OCI-LY7 (cell line): ENCODE measurements around the gene FBXL16. TPM values are rescaled to one million over a fixed set of nuclear protein-coding genes. Genes with fewer than 3 reads are reported as not detected.
"Not testable (repeated sequence)": the region's sequence is repeated elsewhere in the genome, so short reads cannot be mapped to it uniquely, and the experiment has no call there.

Source experiments
- BruUV-seq: library from RNA; stranded (reverse); fragments of 400-500 nt; replicated peaks from 2 replicates; lab custom pipeline; 2021; lab: Mats Ljungman, UMichigan
- CTCF ChIA-PET: fragments of 300-600 bp; sonication (Branson Sonifier 250); formaldehyde crosslinking; loops from one replicate; lab custom pipeline; 2022; ENCODE audit warnings: antibody characterized with exemption; ENCODE audit not compliant: unreplicated experiment; lab: Charles Lee
- POLR2A ChIA-PET: fragments of 300-600 bp; sonication (Branson Sonifier 250); formaldehyde crosslinking; loops from one replicate; lab custom pipeline; 2022; ENCODE audit warnings: antibody characterized with exemption; lab: Charles Lee
- DNase-seq: peaks from one replicate; pipeline ENCODE4 v3.0.0-alpha.2; 2015; ENCODE audit warnings: low spot score
- H2AFZ ChIP-seq: fragments of 200-600 bp; sonication (generic), shearing (Covaris generic); 2 replicates; pipeline ENCODE4 v1.6.1; 2014; ENCODE audit warnings: mild to moderate bottlenecking, antibody characterized with exemption, low read length, moderate library complexity
- H3K27ac ChIP-seq: fragments of 200-600 bp; sonication (generic); 2 replicates; pipeline ENCODE4 v1.5.1; 2014; ENCODE audit warnings: mixed run types, low read depth, mild to moderate bottlenecking, moderate library complexity, low read length, inconsistent platforms; ENCODE audit not compliant: poor library complexity, severe bottlenecking
- H3K36me3 ChIP-seq: fragments of 200-600 bp; sonication (generic); 2 replicates; pipeline ENCODE4 v1.6.1; 2014; ENCODE audit warnings: mild to moderate bottlenecking, antibody characterized with exemption, low read length, moderate library complexity, mixed read lengths; ENCODE audit not compliant: insufficient read depth
- H3K4me1 ChIP-seq: fragments of 200-600 bp; sonication (generic); 2 replicates; pipeline ENCODE4 v1.5.1; 2014; ENCODE audit warnings: mild to moderate bottlenecking, low read length; ENCODE audit not compliant: insufficient read depth, poor library complexity, severe bottlenecking
- H3K4me2 ChIP-seq: fragments of 200-600 bp; sonication (generic); 2 replicates; pipeline ENCODE4 v1.6.1; 2014; ENCODE audit warnings: mild to moderate bottlenecking, low read length
- H3K4me3 ChIP-seq: fragments of 200-600 bp; sonication (generic); 2 replicates; pipeline ENCODE4 v1.5.1; 2014; ENCODE audit warnings: mild to moderate bottlenecking, low read depth, low read length; ENCODE audit not compliant: poor library complexity, severe bottlenecking
- H3K79me2 ChIP-seq: fragments of 200-600 bp; sonication (generic); 2 replicates; pipeline ENCODE4 v1.6.1; 2016; ENCODE audit warnings: low read depth, mild to moderate bottlenecking, low read length, moderate library complexity, mixed read lengths; ENCODE audit not compliant: insufficient read depth
- H3K9me2 ChIP-seq: fragments of 200-600 bp; sonication (generic); 2 replicates; pipeline ENCODE4 v1.6.1; 2016; ENCODE audit warnings: mild to moderate bottlenecking, low read length, mixed read lengths; ENCODE audit not compliant: insufficient read depth
- H3K9me3 ChIP-seq: fragments of 200-600 bp; sonication (generic); 2 replicates; pipeline ENCODE4 v1.6.1; 2014; ENCODE audit warnings: mild to moderate bottlenecking, mixed run types, low read length, mixed read lengths
- H4K20me1 ChIP-seq: fragments of 200-600 bp; sonication (generic); 2 replicates; pipeline ENCODE4 v1.6.1; 2014; ENCODE audit warnings: mild to moderate bottlenecking, antibody characterized with exemption, low read length, moderate library complexity, mixed read lengths; ENCODE audit not compliant: insufficient read depth
- EZH2phosphoT487 ChIP-seq: fragments of 200-600 bp; sonication (generic); IDR thresholded peaks from 2 replicates; pipeline ENCODE4 v1.6.1; 2018; ENCODE audit warnings: low read depth, borderline replicate concordance, mild to moderate bottlenecking, mixed run types, antibody characterized with exemption, low read length, moderate library complexity, mixed read lengths
- intact Hi-C: fragments of 100-400 bp; cut with micrococcal nuclease; formaldehyde crosslinking; loops from one replicate; pipeline ENCODE4 v1.10.0; 2022; ENCODE audit not compliant: unreplicated experiment
- total RNA-seq, 2 experiments: library from RNA; depleted of rRNA in 1 of 2; stranded (reverse); fragments of >200 nt in 1 of 2; shearing (Covaris generic) in 1 of 2; gene quantifications; 2 replicates each; pipeline ENCODE4 v1.2.3, GENCODE V29; 2014 to 2022
- TF ChIP-seq, protein P1 (sequence below): fragments of 200-600 bp; sonication (generic); conservative IDR thresholded peaks from 2 replicates; pipeline ENCODE4 v1.5.1; 2014; ENCODE audit warnings: mild to moderate bottlenecking, antibody characterized with exemption, low read length, moderate library complexity, mixed read lengths

Gene FBXL16
- total RNA-seq, 2 experiments from 2014 or later = 0.16 to 0.42 TPM

DNA sequence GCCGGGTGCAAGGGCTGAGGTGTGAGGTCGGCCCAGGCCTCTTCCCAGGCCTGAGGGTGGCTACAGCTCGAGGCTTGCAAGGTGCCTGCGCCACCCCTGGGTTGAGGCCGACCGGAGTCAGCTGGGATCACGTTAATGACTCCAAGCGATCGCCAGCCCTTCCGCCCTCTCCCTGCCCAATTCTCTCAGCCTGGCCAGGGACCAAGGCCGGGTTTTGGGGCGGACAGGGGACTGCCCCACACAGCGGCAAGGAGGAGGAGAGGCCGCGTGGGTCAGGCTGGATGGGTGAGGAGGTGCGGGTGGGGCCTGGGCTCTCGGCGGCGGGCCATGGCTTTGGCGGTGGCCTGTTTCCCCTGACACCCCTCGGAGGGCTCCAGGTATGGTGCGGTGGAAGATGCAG lies 12.2 kb downstream of the FBXL16 start:
- POLR2A ChIA-PET = no interaction called here
- Histone ChIP-seq H3K9me2 (no peaks in the 10 kb centered on the region), H3K4me3 (no peak overlapping the region), H4K20me1 (no peaks in the 10 kb centered on the region), H3K4me1 (peaks cover 27% of the 10 kb centered on the region), H3K9me3 (no peaks in the 10 kb centered on the region), H3K79me2 (0 out of 2 replicates have a peak, but pooled peaks cover 8% of the 10 kb centered on the region), H3K27ac (no peak overlapping the region), H3K4me2 (no peak overlapping the region), H3K36me3 (no peaks in the 10 kb centered on the region), H2AFZ (no peak overlapping the region)
- BruUV-seq = no TSS peak
- intact Hi-C loops = no loop called here
- CTCF ChIA-PET = no interaction called here
- DNase-seq = no peak
- no peak; the same call in 1 of the 2 replicates for TF ChIP-seq EZH2phosphoT487
- TF ChIP-seq, protein P1, sequence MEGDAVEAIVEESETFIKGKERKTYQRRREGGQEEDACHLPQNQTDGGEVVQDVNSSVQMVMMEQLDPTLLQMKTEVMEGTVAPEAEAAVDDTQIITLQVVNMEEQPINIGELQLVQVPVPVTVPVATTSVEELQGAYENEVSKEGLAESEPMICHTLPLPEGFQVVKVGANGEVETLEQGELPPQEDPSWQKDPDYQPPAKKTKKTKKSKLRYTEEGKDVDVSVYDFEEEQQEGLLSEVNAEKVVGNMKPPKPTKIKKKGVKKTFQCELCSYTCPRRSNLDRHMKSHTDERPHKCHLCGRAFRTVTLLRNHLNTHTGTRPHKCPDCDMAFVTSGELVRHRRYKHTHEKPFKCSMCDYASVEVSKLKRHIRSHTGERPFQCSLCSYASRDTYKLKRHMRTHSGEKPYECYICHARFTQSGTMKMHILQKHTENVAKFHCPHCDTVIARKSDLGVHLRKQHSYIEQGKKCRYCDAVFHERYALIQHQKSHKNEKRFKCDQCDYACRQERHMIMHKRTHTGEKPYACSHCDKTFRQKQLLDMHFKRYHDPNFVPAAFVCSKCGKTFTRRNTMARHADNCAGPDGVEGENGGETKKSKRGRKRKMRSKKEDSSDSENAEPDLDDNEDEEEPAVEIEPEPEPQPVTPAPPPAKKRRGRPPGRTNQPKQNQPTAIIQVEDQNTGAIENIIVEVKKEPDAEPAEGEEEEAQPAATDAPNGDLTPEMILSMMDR = no peak

DNA sequence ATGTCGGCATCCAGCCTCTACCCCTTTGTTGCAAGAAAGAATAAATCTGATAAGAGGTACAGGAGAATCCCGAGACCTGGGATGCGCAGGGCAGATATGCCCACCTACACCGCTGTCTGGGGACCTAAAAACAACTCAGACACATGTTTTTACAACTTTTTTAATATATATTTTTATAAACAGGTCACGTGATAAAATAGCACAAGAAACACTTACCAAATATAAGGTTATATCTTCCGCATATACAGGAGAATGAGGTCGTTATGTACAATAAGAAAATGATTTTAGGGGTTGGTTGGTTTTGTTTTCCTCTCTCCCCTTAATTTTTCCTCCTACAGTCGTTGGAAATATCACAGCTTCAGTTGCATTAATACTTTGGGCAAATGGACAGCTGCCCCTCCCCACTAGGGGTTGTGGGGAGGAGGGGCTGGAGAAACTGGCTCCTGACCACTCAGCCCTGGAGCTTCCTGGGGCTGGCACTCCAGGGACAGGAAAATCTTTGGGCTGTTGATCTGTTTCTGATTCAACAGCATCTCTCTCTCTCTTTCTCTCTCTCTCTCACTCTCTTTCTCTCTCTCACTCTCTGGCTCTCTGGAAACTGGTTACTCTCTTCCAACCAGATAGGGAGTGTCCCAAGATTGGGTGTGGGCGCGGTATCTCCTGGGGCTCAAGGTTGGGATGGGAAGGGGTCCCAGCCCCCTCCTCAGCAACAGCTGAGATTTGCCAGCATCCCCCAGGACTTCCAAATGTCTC lies 13.1 kb downstream of the FBXL16 start:
- intact Hi-C loops = no loop called here
- ChIA-PET CTCF (interaction anchor here (0.5 kb wide), 1 partner anchor 20 kb away, joined by 4 read pairs; no protein-coding TSS in a partner anchor), POLR2A (no interaction called here)
- H3K9me3 ChIP-seq = no peaks in the 10 kb centered on the region
- H3K4me2 ChIP-seq = no peak overlapping the region
- DNase-seq = no peak
- H3K4me1 ChIP-seq = peaks cover 27% of the 10 kb centered on the region
- H2AFZ ChIP-seq = no peak overlapping the region
- no peaks in the 10 kb centered on the region for H4K20me1 ChIP-seq
- no peak overlapping the region for H3K4me3 ChIP-seq
- no peak overlapping the region for H3K27ac ChIP-seq
- TF ChIP-seq, protein P1 = no peak
- TF ChIP-seq EZH2phosphoT487 = no peak
- 0 out of 2 replicates have a peak, but pooled peaks cover 8% of the 10 kb centered on the region for H3K79me2 ChIP-seq
- no peaks in the 10 kb centered on the region for H3K9me2 ChIP-seq
- H3K36me3 ChIP-seq = no peaks in the 10 kb centered on the region; the same call in 1 of the 2 replicates
- no TSS peak for BruUV-seq

DNA sequence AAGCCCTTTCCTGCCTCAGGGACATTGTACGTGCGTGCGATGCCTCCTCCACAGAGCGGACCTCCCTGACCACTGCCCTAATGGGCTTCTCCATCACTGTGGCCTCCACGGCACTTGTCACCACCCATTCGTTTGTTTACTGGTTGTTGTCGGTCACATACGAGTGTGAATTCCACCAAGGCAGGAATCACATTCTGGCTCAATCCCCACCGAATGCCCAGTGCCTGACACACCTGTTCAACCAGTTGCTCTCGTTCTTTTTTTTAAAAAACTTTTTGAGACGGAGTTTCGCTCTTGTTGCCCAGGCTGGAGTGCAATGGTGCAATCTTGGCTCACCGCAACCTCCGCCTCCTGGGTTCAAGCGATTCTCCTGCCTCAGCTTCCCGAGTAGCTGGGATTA lies 14.4 kb downstream of the FBXL16 start:
- Histone ChIP-seq H3K36me3 (peaks cover 10% of the 10 kb centered on the region), H3K4me1 (peaks cover 27% of the 10 kb centered on the region)
- intact Hi-C loops, H4K20me1 ChIP-seq, CTCF ChIA-PET, DNase-seq, H3K4me3 ChIP-seq, H3K79me2 ChIP-seq, H2AFZ ChIP-seq, BruUV-seq, H3K9me2 ChIP-seq, H3K9me3 ChIP-seq, H3K27ac ChIP-seq, H3K4me2 ChIP-seq, POLR2A ChIA-PET: not testable (repeated sequence)
